ENCODE results near the gene PARD3.
A peak's percentile ranks its signal among the peaks of the same experiment; 100 is the strongest.

PARD3 gene

DNA sequence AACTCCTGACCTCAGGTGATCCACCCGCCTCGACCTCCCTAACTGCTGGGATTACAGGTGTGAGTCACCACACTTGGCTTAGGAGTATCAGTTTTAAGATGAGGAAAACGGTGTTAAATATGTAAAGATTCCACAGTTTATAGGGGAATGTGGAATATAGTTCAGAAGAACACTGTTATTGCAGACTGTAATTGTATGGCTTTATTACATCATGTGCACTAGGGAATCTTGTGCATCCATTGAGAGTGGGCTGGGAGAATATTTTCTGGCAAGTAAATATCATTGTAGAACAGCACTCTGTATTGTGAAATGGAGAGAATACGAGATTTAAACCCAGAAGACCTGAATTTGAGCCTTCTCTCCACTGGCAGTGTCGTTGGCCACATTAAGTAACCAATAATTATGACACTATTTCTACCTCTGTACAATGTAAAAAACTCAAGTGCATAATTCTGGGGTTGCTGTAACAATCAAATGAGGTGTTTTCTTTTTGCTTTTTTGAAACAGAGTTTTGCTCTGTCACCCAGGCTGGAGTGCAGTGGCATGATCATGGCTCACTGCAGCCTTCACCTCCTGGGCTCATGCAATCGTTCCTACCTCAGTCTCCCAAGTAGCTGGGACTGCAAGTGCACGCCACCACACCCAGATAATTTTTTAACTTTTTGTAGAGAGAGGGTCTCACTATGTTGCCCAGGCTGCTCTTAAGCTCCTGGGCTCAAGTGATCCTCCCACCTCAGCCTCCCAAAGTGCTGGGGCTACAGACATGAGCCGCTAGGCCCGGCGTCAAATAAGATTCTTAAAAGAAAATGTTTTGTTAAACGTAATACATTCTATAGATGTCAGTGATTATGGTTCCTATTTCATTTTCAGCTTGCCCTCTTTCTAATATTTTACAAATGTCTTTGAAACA, 12.0 kb upstream of the PARD3 start:
- no peak overlapping the region for H3K27ac ChIP-seq (ENCODE audit: low read length)
- no peak overlapping the region for H3K9ac ChIP-seq (ENCODE audit: low read depth, low read length)
- no peaks in the 10 kb centered on the region for H4K20me1 ChIP-seq (ENCODE audit: insufficient read depth, low read length)
- H2AFZ ChIP-seq (ENCODE audit: low read depth, low read length): no peak overlapping the region
- no peaks in the 10 kb centered on the region for H3K36me3 ChIP-seq (ENCODE audit: insufficient read depth, low read length)
- H3K9me3 ChIP-seq (ENCODE audit: insufficient read depth, low read length, severe bottlenecking): no peaks in the 10 kb centered on the region
- TF ChIP-seq EZH2 (IDR thresholded peaks at IDR 0.05; ENCODE audit: borderline replicate concordance, low read depth, low read length, severe bottlenecking): no peak
- TF ChIP-seq, protein P1, sequence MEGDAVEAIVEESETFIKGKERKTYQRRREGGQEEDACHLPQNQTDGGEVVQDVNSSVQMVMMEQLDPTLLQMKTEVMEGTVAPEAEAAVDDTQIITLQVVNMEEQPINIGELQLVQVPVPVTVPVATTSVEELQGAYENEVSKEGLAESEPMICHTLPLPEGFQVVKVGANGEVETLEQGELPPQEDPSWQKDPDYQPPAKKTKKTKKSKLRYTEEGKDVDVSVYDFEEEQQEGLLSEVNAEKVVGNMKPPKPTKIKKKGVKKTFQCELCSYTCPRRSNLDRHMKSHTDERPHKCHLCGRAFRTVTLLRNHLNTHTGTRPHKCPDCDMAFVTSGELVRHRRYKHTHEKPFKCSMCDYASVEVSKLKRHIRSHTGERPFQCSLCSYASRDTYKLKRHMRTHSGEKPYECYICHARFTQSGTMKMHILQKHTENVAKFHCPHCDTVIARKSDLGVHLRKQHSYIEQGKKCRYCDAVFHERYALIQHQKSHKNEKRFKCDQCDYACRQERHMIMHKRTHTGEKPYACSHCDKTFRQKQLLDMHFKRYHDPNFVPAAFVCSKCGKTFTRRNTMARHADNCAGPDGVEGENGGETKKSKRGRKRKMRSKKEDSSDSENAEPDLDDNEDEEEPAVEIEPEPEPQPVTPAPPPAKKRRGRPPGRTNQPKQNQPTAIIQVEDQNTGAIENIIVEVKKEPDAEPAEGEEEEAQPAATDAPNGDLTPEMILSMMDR (IDR thresholded peaks at IDR 0.05; ENCODE audit: borderline replicate concordance, extremely low read depth, low read length, poor library complexity, severe bottlenecking): no peak
- ATAC-seq (ENCODE audit: insufficient read depth, low read depth) (no peak), DNase-seq (no peak)
- no peaks in the 10 kb centered on the region for H3K27me3 ChIP-seq (ENCODE audit: insufficient read depth, low read length, poor library complexity)
- H3K4me1 ChIP-seq (ENCODE audit: insufficient read depth, low read length): peaks cover 29% of the 10 kb centered on the region
- H3K79me2 ChIP-seq (ENCODE audit: insufficient read depth, low read length): no peaks in the 10 kb centered on the region
- H3K4me3 ChIP-seq (ENCODE audit: low read depth in 1 of 2, low read length in 2 of 2): no peak overlapping the region
- no peak overlapping the region for H3K4me2 ChIP-seq (ENCODE audit: insufficient read depth, low read length)

DNA sequence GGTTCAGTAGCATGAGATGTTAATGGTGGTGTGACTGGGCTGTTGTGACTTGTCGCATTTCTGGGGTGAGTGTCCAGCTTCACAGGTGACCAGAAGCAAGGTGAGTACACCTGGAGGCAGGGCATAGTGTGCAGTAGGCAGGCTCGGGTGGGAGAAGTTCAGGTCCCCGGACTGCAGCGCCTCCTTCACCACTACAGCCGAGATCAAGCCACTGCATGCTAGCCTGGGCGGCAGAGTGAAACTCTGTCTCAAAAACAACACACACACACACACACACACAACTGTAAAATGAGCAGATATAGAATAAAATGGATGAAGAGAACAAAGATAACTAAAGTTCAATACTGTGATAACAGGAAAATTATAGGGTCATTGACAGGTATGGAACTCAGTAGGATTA, 11.1 kb upstream of the PARD3 start:
- Histone ChIP-seq H3K9ac (ENCODE audit: low read depth, low read length) (no peak overlapping the region), H3K27ac (ENCODE audit: low read length) (no peak overlapping the region)

DNA sequence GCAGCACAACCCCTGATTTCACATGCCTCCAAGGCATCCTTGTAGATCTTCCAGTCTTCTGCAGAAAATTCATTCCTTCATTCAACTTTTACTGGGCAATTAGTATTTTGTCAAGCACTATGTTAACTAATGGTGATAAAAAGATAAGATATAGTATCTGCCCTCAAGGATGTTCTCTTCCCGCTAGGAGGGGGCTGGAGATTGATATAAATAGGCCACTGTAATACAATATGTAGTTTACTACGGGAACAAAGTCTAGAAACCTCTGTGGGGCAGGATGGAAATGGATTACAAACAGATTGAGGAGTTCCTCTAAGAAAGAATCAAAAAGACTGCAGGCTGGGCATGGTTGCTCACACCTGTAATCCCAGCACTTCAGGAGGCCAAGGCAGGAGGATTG, 10.3 kb upstream of the PARD3 start:
- ATAC-seq (ENCODE audit: insufficient read depth, low read depth) (no peak), DNase-seq (no peak)
- Histone ChIP-seq H3K79me2 (ENCODE audit: insufficient read depth, low read length) (no peaks in the 10 kb centered on the region), H3K4me2 (ENCODE audit: insufficient read depth, low read length) (no peak overlapping the region), H3K9me3 (ENCODE audit: insufficient read depth, low read length, severe bottlenecking) (no peaks in the 10 kb centered on the region), H3K27me3 (ENCODE audit: insufficient read depth, low read length, poor library complexity) (no peaks in the 10 kb centered on the region), H3K27ac (ENCODE audit: low read length) (no peak overlapping the region), H3K36me3 (ENCODE audit: insufficient read depth, low read length) (no peaks in the 10 kb centered on the region), H3K4me1 (ENCODE audit: insufficient read depth, low read length) (peaks cover 19% of the 10 kb centered on the region), H3K4me3 (ENCODE audit: low read depth in 1 of 2, low read length in 2 of 2) (no peak overlapping the region), H4K20me1 (ENCODE audit: insufficient read depth, low read length) (no peaks in the 10 kb centered on the region), H3K9ac (ENCODE audit: low read depth, low read length) (no peak overlapping the region), H2AFZ (ENCODE audit: low read depth, low read length) (no peak overlapping the region)
- TF ChIP-seq EZH2 (IDR thresholded peaks at IDR 0.05; ENCODE audit: borderline replicate concordance, low read depth, low read length, severe bottlenecking): no peak

More for the DNA sequence above, 11.1 kb upstream of the PARD3 start:
- Histone ChIP-seq H3K4me1 (ENCODE audit: insufficient read depth, low read length) (peaks cover 28% of the 10 kb centered on the region), H4K20me1 (ENCODE audit: insufficient read depth, low read length) (no peaks in the 10 kb centered on the region), H3K9me3 (ENCODE audit: insufficient read depth, low read length, severe bottlenecking) (no peaks in the 10 kb centered on the region), H2AFZ (ENCODE audit: low read depth, low read length) (no peak overlapping the region), H3K27me3 (ENCODE audit: insufficient read depth, low read length, poor library complexity) (no peaks in the 10 kb centered on the region), H3K4me3 (ENCODE audit: low read depth in 1 of 2, low read length in 2 of 2) (no peak overlapping the region), H3K36me3 (ENCODE audit: insufficient read depth, low read length) (no peaks in the 10 kb centered on the region), H3K4me2 (ENCODE audit: insufficient read depth, low read length) (no peak overlapping the region), H3K79me2 (ENCODE audit: insufficient read depth, low read length) (no peaks in the 10 kb centered on the region)
- ATAC-seq (ENCODE audit: insufficient read depth, low read depth) (no peak), DNase-seq (no peak)
- no peak for TF ChIP-seq EZH2 (IDR thresholded peaks at IDR 0.05; ENCODE audit: borderline replicate concordance, low read depth, low read length, severe bottlenecking)
- TF ChIP-seq, protein P1 (IDR thresholded peaks at IDR 0.05; ENCODE audit: borderline replicate concordance, extremely low read depth, low read length, poor library complexity, severe bottlenecking): no peak

DNA sequence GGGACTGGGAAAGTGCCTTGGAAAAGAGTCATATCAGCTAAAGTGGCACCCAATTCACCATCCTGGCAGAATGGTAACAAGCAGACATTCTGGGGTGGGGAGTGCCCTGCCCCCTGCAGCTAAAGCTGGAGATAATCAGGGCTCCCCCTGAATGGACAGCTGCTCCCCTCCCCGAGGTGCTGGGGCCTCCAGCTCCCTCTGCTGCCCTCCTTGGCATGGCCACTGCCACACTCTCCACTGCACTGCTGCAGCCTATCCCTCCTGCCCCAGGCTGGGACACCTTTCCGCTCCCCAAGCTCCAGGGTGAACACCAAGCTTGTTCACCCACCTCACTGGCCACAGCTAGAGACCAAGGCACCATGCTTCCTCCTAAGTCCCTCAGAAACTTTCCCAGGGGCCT, 9.8 kb upstream of the PARD3 start:
- no peak overlapping the region for H3K4me3 ChIP-seq (ENCODE audit: low read depth in 1 of 2, low read length in 2 of 2)
- no peak for TF ChIP-seq EZH2 (IDR thresholded peaks at IDR 0.05; ENCODE audit: borderline replicate concordance, low read depth, low read length, severe bottlenecking)
- TF ChIP-seq, protein P1 (IDR thresholded peaks at IDR 0.05; ENCODE audit: borderline replicate concordance, extremely low read depth, low read length, poor library complexity, severe bottlenecking): no peak
- H3K4me1 ChIP-seq (ENCODE audit: insufficient read depth, low read length): peaks cover 14% of the 10 kb centered on the region
- no peaks in the 10 kb centered on the region for H3K79me2 ChIP-seq (ENCODE audit: insufficient read depth, low read length)
- no peak overlapping the region for H2AFZ ChIP-seq (ENCODE audit: low read depth, low read length)
- H3K9me3 ChIP-seq (ENCODE audit: insufficient read depth, low read length, severe bottlenecking): no peaks in the 10 kb centered on the region
- H3K27me3 ChIP-seq (ENCODE audit: insufficient read depth, low read length, poor library complexity): no peaks in the 10 kb centered on the region
- H3K4me2 ChIP-seq (ENCODE audit: insufficient read depth, low read length): no peak overlapping the region
- H3K36me3 ChIP-seq (ENCODE audit: insufficient read depth, low read length): no peaks in the 10 kb centered on the region
- no peak overlapping the region for H3K9ac ChIP-seq (ENCODE audit: low read depth, low read length)
- no peaks in the 10 kb centered on the region for H4K20me1 ChIP-seq (ENCODE audit: insufficient read depth, low read length)
- ATAC-seq (ENCODE audit: insufficient read depth, low read depth) (peak; percentile 34; the same call in 1 of the 3 replicates), DNase-seq (no peak)
- H3K27ac ChIP-seq (ENCODE audit: low read length): no peak overlapping the region
